CD4-positive, alpha-beta T cell treated with Interferon gamma for 1 hour (primary cell): ENCODE results near the gene VSIG8.
"Not testable (repeated sequence)": the region's sequence is repeated elsewhere in the genome, so short reads cannot be mapped to it uniquely, and the experiment has no call there.

Experiments
- DNase-seq: peaks from one replicate; pipeline ENCODE4 v3.0.0-alpha.2; 2020

VSIG8 gene

GRCh38 chr1:159862557-159862956, at the start of gene VSIG8:
TSS of gene VSIG8 (minus strand) at chr1:159862657. CDS start at chr1:159862521, 136 bp downstream.
- no peak for DNase-seq

GRCh38 chr1:159911326-159912070, 49.0 kb upstream of the VSIG8 start:
- no peak for DNase-seq

GRCh38 chr1:159908031-159908940, 45.8 kb upstream of the VSIG8 start:
- DNase-seq, result no peak

- DNase-seq, result no peak
Measured at GRCh38 chr1:159906960-159907359, 44.5 kb upstream of the VSIG8 start.

- DNase-seq, result not testable (repeated sequence)
Measured at GRCh38 chr1:159904036-159904435, 41.6 kb upstream of the VSIG8 start.

- no peak for DNase-seq
Measured at GRCh38 chr1:159902541-159902940, 40.1 kb upstream of the VSIG8 start.

GRCh38 chr1:159900755-159901360, 38.4 kb upstream of the VSIG8 start:
- DNase-seq, result no peak

- peak; percentile 79 for DNase-seq
Measured at GRCh38 chr1:159900086-159900680, 37.7 kb upstream of the VSIG8 start, which contains the start of gene CFAP45. TSS of gene CFAP45 (minus strand) at chr1:159900165. CDS start at chr1:159900098, 67 bp downstream.

GRCh38 chr1:159899634-159900033, 37.2 kb upstream of the VSIG8 start:
- DNase-seq, result not testable (repeated sequence)

GRCh38 chr1:159898527-159898926, 36.1 kb upstream of the VSIG8 start:
- DNase-seq, result no peak

- no peak for DNase-seq
Measured at GRCh38 chr1:159897962-159898361, 35.5 kb upstream of the VSIG8 start.

- DNase-seq, result no peak
Measured at GRCh38 chr1:159896546-159896930, 34.1 kb upstream of the VSIG8 start.

- DNase-seq, result no peak
Measured at GRCh38 chr1:159895836-159896545, 33.5 kb upstream of the VSIG8 start.

GRCh38 chr1:159895286-159895685, 32.8 kb upstream of the VSIG8 start:
- no peak for DNase-seq

- DNase-seq, result no peak
Measured at GRCh38 chr1:159892944-159893343, 30.5 kb upstream of the VSIG8 start.

GRCh38 chr1:159891275-159892157, 29.1 kb upstream of the VSIG8 start:
- DNase-seq, result peak; percentile 84

- DNase-seq, result no peak
Measured at GRCh38 chr1:159890390-159890789, 27.9 kb upstream of the VSIG8 start.

- peak; percentile 7 for DNase-seq
Measured at GRCh38 chr1:159889821-159890252, 27.4 kb upstream of the VSIG8 start.

- DNase-seq, result no peak
Measured at GRCh38 chr1:159889202-159889601, 26.7 kb upstream of the VSIG8 start.

- DNase-seq, result no peak
Measured at GRCh38 chr1:159884296-159884695, 21.8 kb upstream of the VSIG8 start.

GRCh38 chr1:159883134-159883533, 20.7 kb upstream of the VSIG8 start:
- no peak for DNase-seq
